Measurements from ENCODE around the gene ADCYAP1R1.

ADCYAP1R1 gene

DNA sequence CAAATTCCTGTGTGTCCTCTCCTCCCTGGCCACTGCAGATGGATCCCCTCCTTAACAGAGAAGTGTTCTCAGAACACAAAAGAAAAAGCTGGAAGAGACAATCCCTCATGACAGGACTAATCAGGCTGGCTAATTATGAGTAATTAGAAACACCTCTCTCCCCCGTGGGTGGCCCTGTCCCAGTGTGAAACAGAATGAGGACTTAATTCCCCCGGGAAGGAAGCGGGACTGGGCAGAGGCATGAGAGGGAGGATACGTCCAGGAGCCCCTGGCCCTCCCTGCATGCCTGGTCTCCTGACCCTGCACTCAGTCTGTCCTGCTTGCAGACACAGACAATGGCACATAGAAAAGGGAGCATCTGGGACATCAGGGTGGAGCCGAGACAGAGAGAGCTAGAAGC, 7.6 kb upstream of the ADCYAP1R1 start:
- no peak for DNase-seq

DNA sequence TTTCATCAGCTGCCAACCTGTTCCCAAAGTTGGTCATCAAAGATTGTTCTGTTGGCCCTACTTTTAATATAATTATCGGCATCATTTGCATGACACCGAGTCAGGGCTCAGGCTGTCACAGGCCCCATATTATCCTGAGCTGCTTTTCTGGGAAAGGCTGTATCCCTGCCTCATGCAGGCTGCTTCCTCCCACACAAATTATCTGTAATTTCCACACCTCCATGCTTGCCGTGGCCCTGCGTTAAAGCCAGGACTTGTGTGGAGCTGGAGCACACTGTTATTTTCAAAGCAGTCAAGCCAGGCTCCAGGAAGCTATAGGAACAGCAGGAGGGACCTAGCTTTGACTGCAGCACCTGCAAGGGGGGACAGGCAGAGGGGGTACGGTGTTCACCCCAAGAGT, 5.4 kb upstream of the ADCYAP1R1 start:
- no peak for DNase-seq

DNA sequence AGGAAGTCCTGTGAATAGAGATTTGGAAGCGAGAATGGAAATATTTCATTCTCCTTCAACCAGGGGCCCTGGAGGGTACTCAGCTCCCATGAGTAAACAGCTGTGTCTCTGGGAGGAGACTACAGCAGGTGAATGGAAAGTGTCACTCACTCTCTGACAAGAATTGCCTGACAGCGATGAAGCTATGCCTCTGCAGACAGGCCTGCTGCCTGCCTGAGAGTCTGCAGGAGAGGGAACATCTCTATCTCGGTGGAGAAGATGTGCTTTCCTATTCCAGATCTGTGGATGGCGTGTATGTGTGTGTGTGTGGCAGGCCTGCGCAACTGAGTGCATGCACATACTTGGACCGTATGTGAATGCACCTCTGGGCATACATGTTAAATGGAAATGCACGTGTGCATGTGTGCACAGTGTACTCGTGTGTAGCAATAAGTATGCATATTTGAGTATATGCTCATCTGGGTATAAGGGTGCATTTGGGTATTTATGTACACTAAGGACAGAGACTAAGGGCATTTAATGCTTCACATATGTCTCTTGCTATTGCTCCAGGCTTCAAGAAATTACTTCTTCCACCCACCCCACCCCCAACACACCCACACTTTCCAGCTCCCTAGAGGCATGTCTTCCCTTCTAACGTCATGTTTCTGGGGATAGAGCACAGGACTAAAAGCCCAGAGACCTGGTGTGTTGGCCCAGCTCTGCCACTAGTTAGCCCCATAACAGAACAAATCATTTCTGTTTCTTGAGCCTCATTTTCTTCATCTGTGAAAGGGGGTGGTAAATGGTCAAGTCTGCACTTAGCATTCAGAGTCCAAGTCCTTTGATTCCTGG, 4.6 kb upstream of the ADCYAP1R1 start:
- DNase-seq, result no peak

DNA sequence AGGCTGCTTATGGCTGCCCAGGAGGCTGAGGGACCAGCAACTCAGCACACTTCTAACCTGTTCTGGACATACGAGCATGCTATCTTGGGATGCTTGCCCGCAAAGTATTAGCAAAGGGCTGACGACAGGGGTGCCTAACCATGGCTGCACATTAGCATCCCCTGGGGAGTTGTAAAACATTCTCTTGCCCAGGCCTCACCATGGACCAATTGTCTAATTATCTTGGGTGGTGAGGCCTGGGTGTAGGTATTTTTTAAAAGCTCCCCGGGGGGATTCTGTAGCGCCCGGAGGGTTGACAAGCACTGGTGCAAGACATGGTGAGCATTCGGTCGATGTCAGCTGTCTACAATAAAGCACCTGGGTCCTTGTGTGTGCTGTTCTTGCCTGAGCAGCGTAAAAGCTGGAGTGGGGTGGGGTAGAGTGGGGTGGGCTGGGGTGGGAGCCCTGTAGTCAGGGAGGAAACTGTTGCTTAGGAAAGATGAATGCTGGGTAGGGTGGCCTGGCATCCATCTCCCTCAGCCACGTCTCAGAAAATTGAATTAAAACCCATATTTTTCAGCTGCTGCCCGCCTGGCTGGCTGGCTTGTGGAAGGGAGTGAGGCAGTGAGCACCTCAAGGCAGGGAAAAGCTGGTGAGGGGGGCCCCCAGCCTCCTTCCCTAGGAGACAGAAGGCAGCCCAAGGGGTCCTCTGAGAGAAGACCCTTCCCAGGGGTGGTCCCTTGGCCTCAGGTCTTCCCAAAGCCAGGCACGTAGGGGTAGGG, 2.9 kb upstream of the ADCYAP1R1 start:
- no peak for DNase-seq

DNA sequence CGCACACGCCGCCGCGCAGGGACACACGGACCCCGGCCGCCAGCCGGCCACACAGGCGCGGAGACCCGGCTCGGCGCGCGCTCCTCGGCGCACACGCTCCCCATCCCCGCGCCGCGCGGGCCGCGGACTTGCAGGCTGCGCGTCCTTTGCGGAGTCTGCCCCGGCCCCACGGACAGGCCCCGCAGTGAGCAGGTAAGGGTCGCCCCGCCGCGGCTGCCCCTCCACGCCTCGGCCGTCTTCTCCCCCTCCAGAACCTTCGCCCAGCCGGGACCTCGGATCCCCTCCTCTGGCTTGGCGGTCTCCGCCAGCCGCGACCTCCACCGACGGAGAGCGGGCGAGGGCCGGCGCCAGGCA, 356 bp downstream of the ADCYAP1R1 start:
- DNase-seq, result no peak

DNA sequence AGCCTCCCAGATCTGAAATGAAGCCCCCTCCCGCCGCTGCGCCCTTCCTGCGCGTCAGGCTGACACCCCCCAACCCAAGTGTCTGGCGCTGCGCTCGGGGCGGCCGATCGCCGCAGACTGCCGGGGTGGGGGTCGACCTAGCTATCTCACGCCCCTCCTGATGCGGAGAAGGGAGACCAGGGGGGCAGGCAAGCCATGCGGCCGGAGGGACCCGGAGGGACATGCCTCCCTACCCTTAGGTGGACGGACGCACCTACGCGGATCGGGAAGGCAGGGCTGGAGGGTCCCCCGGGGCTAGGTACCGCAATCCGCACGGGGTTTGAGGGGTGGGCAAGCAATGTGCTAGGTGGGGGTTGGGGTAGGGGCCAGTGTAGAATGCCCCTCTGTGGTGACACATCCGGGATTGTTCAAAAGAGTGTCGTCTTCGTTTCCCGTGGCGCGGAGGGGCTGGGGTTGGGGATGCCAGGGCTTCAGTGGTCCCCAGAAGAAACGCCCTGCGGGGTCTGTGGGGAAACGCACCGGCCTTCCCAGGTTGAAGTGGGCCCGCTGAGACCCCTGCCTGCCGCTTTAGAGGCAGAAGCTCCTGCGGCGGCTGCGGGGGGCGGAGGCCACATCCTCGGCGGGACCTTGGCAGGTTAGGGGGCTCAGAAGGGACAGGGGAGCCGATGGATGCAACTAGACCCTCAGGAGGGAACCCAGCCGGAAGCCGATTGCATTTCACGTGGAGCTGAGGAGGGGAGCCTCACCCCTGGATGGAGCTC, 913 bp downstream of the ADCYAP1R1 start:
- DNase-seq, result no peak

DNA sequence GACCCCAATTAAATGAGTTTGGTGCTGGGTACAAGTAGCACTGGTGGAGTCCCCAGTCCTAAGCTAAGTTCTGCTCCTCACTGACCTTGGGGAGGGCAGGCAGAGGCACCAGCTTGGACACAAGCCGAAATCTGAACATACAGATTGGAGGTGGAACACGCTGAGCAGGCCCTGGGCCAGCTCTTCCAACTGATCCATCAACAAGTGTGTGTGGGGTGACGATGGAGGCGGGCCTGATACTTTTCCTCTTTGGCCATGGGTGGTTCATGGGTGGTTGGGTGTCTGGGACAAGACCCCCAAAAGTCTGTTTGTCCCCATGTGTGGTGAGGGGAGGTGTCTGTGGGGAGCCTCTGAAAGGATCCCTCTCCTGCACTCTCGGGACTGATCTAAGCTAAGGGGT, 1.9 kb downstream of the ADCYAP1R1 start:
- no peak for DNase-seq

DNA sequence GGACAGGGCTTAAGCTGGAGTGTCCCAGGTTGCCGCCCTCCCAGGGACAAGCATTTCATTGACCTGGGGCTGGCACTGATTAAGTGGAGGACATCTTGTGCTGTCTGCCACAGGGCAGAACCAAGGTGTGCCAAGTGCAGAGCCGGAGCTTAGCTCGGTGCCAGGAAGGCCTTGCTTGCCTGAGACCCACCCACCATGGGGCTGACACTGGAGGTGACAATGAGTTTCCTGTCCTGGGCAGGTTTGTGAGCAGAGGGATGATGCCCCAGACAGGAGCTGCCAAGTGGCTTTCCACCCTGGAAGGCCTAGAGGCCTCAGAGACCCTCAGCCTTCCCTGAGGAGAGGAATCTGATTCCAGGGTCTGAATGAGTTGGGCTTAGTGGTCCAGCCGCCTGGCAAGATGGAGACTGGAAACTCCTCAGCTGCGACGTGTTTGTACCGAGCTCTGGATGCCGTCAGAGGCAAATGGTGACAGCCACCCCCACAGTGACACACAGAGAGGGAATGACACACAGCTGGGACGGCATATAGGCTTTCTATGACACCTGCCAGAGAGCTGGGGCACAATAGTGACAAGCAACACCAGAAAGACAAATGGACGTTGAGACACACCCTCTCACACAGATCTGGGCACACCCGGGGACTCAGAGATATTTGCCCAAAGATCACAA, 2.6 kb downstream of the ADCYAP1R1 start:
- DNase-seq, result no peak

DNA sequence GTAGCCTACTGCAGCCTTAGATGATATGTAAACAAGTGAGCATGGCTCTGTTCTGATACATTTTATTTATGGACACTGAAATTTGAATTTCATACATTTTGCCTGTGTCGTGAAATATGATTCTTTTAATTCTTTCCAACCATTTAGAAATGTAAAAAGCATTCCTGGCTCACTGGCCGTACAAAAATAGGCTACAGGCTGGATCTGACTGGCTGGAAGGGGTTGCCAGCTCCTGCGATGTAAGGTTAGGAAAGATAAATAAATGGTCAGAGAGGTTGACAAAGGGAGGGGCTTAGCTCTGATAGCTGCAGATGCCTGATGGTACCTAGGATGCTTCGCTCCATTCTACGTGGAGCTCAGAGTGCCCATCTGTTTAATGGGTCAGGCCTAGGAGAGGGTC, 3.4 kb downstream of the ADCYAP1R1 start:
- no peak for DNase-seq

DNA sequence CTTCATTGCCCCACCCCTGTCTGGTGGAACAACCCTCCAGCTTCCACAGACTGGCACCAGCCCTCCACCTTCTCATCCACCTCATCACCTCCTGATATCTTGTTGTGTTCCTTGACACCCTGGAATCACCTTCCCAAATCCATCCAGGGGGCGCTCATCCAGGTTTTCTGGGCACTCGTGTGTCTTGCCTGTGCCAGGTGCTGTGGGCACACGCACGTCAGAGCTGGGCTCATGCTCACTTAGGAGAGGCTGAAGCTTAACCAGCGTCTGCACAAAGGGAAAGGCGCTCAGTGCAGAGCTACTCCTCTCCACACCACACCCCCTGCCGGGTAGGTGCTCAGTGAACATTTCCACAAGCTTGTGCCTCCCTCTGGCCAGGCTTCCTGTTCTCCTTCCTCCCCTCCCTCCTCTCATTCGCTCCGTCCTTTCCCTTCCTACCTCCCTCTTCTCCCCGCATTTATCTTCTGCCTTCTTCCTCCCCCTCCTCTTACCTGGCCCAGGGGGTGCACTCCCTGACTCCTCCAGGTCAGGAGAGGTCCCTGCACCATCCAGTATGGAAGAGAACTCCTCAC, 4.8 kb downstream of the ADCYAP1R1 start:
- DNase-seq, result no peak

DNA sequence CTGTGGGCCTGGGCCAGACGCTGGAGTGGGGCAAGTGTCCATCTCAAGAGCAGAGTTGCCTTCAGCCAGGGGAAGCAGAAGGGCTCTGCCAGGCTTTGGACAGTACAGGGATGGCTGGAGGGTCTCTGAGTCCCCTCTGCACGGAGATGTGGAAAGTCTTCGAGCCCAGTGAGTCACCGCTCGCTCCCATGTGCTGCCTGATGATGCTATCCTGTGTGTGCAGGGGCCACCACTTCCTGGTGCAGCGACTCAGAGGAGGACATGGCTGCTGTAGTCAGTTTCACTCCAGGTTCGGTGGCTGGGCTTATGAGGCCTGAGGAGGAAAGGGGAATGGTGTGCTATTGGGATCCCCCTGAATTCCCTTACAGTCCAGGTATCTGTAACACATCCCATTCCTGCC, 6.0 kb downstream of the ADCYAP1R1 start:
- DNase-seq, result no peak

DNA sequence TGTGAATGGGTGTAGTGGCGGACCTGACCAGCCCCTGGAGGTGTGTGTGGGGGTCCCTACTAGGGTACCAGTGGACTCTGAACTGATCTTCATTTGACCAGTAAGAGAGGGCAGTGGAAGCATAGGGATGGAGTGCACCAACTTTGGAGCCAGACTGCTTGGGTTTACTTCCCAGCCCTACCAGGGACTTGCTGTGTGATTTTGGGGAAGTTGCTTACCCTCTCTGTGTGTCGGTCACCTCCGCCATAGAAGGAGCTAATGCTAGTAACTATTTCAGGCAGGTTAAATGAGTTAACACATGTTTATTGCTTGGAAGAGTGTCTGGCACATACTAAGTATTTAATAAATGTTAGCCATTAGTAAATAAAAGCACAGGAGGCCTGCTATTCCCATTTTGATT, 6.6 kb downstream of the ADCYAP1R1 start:
- DNase-seq, result no peak

DNA sequence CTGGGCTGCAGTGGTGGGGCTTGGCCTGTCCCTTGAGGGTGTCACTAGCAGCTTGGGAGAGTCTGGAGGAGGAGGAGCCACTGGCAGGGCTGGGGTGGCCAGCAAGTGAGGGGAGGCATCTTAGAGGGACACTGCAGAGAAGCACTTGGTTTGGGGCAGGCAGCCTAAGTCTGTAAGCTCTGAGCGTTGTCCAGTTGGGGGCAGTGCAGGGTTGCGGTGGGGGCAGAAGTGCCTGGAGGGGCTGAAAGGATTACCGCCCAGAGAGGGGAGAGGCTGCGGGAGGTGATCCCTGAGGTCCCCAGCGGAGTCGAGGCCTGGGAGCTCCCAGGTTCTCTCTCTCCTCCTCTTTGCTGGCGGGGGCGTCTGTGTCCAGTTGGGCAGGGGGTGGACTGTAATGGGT, 7.4 kb downstream of the ADCYAP1R1 start:
- DNase-seq, result no peak

DNA sequence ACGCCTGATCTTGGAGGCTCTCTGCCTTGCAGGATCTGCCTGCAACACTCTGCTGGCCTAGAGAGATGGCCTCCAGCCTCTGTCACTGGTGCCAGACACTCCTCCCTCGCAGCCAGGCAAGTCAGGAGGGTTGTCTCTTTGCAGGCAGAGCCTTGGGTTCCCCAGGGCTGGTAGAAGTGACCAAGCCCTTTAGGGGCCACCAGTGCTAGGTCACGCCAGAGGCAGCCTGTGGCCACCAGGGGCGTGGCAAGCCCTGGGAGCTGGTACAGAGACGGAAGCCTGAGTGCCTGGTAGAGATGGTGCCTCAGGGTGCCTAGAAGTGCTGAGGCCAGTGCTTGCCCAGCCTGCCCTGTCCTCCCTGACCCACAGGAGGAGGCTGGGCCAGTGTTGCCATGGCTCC, 9.1 kb downstream of the ADCYAP1R1 start:
- no peak for DNase-seq

DNA sequence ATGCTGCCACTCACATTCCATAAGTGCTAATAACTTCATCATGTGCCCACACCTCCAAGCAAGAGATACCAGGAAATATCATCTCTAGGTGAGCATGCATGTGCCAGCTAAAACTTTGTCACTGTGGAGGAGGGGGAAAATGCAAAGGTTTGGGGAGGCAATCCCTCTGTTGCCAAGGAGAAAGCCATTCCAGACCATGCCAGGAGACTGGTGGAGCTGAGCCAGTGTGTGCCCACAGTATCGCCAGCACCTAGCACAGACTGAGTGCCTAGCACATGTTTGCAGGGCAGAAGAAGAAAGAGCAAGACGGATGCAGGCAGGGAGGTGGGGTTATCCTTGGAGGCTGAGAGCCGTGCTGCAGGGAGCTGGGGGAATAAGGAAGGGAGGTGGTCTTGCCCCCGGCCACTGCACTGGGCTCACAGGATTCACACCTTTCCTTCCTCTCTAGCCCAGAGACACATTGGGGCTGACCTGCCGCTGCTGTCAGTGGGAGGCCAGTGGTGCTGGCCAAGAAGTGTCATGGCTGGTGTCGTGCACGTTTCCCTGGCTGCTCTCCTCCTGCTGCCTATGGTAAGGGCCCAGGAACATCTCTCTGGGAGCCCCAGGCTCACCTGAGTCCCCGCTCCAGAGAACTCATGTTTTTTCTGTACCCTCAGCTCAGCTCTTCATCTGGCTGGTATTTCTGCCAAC, 10.8 kb downstream of the ADCYAP1R1 start:
- DNase-seq, result no peak

DNA sequence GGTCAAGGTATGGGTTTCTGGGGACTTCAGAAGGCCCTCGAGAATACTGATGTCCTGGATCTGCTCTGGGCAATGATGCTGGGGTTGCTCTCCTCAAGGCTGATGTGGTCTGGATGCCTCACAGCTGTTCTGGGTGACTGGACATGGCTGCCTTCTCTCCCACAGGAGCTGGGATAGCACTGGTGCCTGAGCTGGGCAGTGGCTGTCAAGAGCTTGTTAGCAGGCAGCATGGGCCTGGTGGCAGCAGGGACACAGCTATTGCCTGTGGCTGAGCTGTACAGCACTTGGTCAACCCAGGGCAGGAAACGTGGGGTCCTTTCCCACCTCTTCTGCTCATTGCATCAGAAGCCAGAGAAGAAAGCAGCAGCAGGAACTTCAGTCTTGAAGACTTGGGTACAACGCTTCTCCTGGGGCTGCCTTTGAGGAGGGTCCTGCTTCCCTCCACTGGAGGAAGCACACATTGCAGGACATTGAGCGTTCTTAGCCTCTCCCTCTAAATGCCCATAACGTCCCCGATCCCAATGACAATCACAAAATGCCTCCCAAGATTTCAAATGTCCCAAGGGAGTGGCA, 13.0 kb downstream of the ADCYAP1R1 start:
- DNase-seq, result no peak

DNA sequence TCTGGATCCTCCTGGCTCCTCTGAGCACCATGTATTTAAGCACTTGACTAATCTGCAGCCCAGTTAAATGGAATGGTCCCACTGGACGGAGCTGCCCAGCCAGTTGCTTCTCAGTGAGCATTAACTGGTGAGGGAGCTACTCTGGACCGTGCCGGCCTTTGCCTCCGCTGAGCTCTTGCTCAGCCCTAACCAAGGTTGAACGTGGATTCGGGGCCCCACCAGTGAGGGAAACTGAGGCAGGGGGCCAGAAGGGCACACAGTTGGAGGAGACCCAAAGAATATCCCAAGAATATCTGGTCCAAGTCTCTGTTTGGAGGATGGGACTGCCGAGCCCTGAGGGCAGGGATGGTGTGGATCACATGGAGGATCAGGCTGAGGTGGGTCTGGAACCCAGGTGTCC, 13.7 kb downstream of the ADCYAP1R1 start:
- no peak for DNase-seq

DNA sequence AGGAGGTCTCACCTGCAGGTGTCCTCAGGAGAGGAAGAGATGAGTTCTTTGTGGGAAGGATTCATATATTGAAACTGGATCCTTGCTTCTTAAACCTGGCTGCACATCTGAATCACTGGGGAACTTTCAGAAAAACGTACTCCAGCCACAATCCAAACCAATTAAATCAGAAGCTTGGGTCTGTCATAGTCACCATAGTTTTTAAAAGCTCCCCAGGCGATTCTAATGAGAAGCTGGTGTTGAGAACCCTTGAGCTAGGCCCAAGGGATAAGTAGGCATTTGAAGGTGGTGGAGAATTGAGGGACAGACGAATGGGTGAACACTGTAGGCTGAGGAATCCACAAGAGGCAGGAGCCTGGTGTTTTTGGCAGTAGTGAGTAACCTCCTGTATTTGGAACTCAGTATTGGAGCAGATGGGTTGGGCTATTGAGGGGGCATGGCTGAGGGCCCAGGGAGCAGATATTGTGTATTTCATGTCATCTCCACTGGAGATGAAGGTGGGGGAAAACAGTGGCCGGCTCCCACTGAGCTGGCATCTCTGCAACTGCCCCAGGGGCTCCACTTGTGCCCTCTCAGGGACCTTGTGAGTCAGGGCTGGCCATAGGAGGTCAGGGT, 14.5 kb downstream of the ADCYAP1R1 start:
- no peak for DNase-seq

DNA sequence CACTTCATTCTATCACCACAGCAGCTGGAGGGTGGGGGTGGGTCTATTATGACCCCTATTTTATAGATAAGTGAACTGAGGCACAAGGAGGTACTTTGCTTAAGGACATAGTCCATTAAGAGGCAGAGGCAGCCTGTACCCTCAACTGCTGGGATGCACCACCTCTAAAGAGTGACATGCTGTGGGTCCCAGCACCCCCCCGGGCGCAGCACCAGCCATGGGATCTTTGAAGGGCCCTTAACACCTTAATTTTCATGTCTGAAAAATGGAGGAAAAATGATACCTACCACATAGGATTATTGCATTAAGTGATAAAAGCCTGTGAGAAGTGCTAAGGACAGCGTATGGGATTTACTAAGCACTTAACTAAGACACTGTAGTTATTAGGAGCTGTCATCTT, 15.4 kb downstream of the ADCYAP1R1 start:
- no peak for DNase-seq

DNA sequence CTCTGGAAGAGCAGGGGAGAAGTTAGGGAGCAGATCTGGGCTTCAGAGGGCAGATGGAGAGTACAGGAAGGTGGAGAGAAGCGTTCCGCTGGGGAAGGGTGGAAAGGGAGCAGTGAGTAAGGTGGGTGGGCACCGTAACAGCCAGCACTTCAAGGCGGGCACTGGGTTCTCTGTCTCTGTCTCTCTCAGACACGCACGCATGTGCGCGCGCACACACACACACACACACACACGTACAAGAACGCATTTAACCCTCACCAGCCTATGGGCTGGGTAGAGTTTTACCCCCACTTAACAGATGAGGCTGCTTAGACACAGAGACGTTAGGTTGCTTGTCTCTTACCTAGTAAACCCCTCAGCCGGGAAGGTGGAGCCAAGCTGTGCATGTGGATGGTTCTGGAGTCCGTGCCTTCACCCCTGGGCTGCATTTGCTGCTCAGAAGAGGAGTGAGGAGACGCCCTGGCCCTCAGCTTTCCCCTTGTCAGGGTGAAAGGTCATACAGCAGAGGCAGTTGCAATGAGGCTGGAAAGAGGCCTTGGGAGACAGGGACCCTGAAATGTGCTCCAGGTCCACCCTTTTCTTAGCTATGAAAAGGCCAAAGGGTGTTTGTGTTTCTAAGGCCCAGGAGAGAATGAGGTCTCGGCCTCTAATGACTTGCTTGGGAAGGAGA, 16.0 kb downstream of the ADCYAP1R1 start:
- no peak for DNase-seq

All from stimulated activated naive CD4-positive, alpha-beta T cell (primary cell).